Neuronal stem cell (in vitro differentiated cells): ENCODE measurements around the gene INAFM2.

Experiments used
- DNase-seq: peaks from one replicate; pipeline ENCODE4 v3.0.0-alpha.2; 2013; ENCODE audit warnings: low spot score
- H2AFZ ChIP-seq: one replicate; pipeline ENCODE4 v1.6.1; 2013; ENCODE audit warnings: mild to moderate bottlenecking, low read length, inconsistent platforms
- H2AK5ac ChIP-seq: 2 replicates; pipeline ENCODE4 v1.6.1; 2013; ENCODE audit warnings: low read depth, mild to moderate bottlenecking, inconsistent platforms, low read length, moderate library complexity, mixed read lengths
- H2BK120ac ChIP-seq: 2 replicates; pipeline ENCODE4 v1.6.1; 2013; ENCODE audit warnings: low read depth, mild to moderate bottlenecking, inconsistent platforms, low read length, moderate library complexity, mixed read lengths
- H2BK12ac ChIP-seq: one replicate; pipeline ENCODE4 v1.6.1; 2013; ENCODE audit warnings: low read length, inconsistent platforms
- H2BK15ac ChIP-seq: 2 replicates; pipeline ENCODE4 v1.6.1; 2013; ENCODE audit warnings: mild to moderate bottlenecking, low read length, inconsistent platforms, mixed read lengths
- H2BK5ac ChIP-seq: one replicate; pipeline ENCODE4 v1.6.1; 2013; ENCODE audit warnings: inconsistent platforms, mild to moderate bottlenecking, low read length, moderate library complexity
- H3K14ac ChIP-seq: one replicate; pipeline ENCODE4 v1.6.1; 2013; ENCODE audit warnings: low read length, inconsistent platforms
- H3K18ac ChIP-seq: 2 replicates; pipeline ENCODE4 v1.6.1; 2013; ENCODE audit warnings: low read length, inconsistent platforms
- H3K23ac ChIP-seq: 2 replicates; pipeline ENCODE4 v1.6.1; 2013; ENCODE audit warnings: low read depth, mild to moderate bottlenecking, mixed read lengths, low read length, inconsistent platforms; ENCODE audit not compliant: poor library complexity
- H3K27ac ChIP-seq: replicated peaks from 3 replicates; pipeline ENCODE4 v1.5.1; 2013; ENCODE audit warnings: low read length, inconsistent platforms
- H3K27me3 ChIP-seq, 3 experiments: 2 replicates each; pipeline ENCODE4 v1.6.1; 2013; ENCODE audit warnings: low read length in 3 of 3, mild to moderate bottlenecking in 2 of 3, inconsistent platforms in 1 of 3, low read depth in 1 of 3, mixed read lengths in 1 of 3, moderate library complexity in 1 of 3; ENCODE audit not compliant: control insufficient read depth in 3 of 3, insufficient read depth in 3 of 3
- H3K36me3 ChIP-seq, 2 donors: replicated peaks in 1 of 2; 2 replicates each; pipeline ENCODE4 v1.6.1; 2013; ENCODE audit warnings: low read length in 2 of 2; ENCODE audit not compliant: control insufficient read depth in 2 of 2, insufficient read depth in 2 of 2
- H3K4ac ChIP-seq: 2 replicates; pipeline ENCODE4 v1.6.1; 2013; ENCODE audit warnings: inconsistent platforms, mild to moderate bottlenecking, low read length, moderate library complexity
- H3K4me1 ChIP-seq, 2 donors: 1 replicate in 1 of 2; 2 replicates in 1 of 2; pipeline ENCODE4 v1.6.1; 2013; ENCODE audit warnings: low read length in 2 of 2, low read depth in 1 of 2; ENCODE audit not compliant: control insufficient read depth in 2 of 2, insufficient read depth in 1 of 2
- H3K4me2 ChIP-seq: one replicate; pipeline ENCODE4 v1.6.1; 2013; ENCODE audit warnings: mild to moderate bottlenecking, low read length, inconsistent platforms; ENCODE audit not compliant: insufficient read depth, poor library complexity, severe bottlenecking
- H3K4me3 ChIP-seq, 2 donors: 2 replicates each; pipeline ENCODE4 v1.5.1; 2013; ENCODE audit warnings: low read length in 2 of 2, mild to moderate bottlenecking in 2 of 2, inconsistent platforms in 1 of 2, moderate library complexity in 1 of 2
- H3K79me1 ChIP-seq: one replicate; pipeline ENCODE4 v1.6.1; 2013; ENCODE audit warnings: low read depth, mild to moderate bottlenecking, inconsistent platforms, low read length, moderate library complexity
- H3K9ac ChIP-seq: one replicate; pipeline ENCODE4 v1.6.1; 2013; ENCODE audit warnings: mild to moderate bottlenecking, low read depth, low read length, inconsistent platforms; ENCODE audit not compliant: poor library complexity
- H3K9me3 ChIP-seq, 2 donors: replicated peaks in 1 of 2; 2 replicates each; pipeline versions ENCODE3 to v1.6.1; 2013; ENCODE audit warnings: low read length in 2 of 2, mild to moderate bottlenecking in 2 of 2, inconsistent platforms in 1 of 2, low read depth in 1 of 2, mixed read lengths in 1 of 2, moderate library complexity in 1 of 2; ENCODE audit not compliant: control insufficient read depth in 2 of 2, insufficient read depth in 1 of 2
- H4K8ac ChIP-seq: one replicate; pipeline ENCODE4 v1.6.1; 2013; ENCODE audit warnings: low read depth, mild to moderate bottlenecking, inconsistent platforms, low read length, moderate library complexity
- H4K91ac ChIP-seq: one replicate; pipeline ENCODE4 v1.6.1; 2013; ENCODE audit warnings: low read length, low read depth, mild to moderate bottlenecking, inconsistent platforms; ENCODE audit not compliant: poor library complexity
- WGBS, 2 donors: extraction: QIAGEN DNeasy Blood & Tissue Kit; methylation state at CpG; one replicate each; pipeline ENCODE4 v1.1.7; 2013; ENCODE audit warnings: missing lambda C conversion rate in 2 of 2, mixed read lengths in 1 of 2; ENCODE audit not compliant: insufficient read length in 2 of 2, insufficient replicate concordance in 1 of 2; ENCODE audit errors: extremely low coverage in 2 of 2; 5-methylcytosine and 5-hydroxymethylcytosine counted together

Gene INAFM2

GRCh38 chr15:40330368-40330836, 6.9 kb downstream of the INAFM2 start:
- H2BK120ac ChIP-seq, result no peak overlapping the region
- no peak for DNase-seq
- H3K4ac ChIP-seq, result no peak overlapping the region
- WGBS, 2 donors, result no CpG with 5 or more reads among the region's 5 CpGs
- no peak overlapping the region for H3K27ac ChIP-seq
- H2AFZ ChIP-seq, result no peak overlapping the region
- no peak overlapping the region for H3K4me2 ChIP-seq
- peak overlapping the region in 1 of 2 donors; percentile 3 for H3K4me3 ChIP-seq
- peaks cover 0 to 2% (median 0%) of the 10 kb centered on the region in 3 experiments for H3K27me3 ChIP-seq
- no peak overlapping the region for H4K91ac ChIP-seq
- H3K9me3 ChIP-seq, result peaks cover 0 to 5% of the 10 kb centered on the region in 2 donors
- no peak overlapping the region for H3K18ac ChIP-seq
- H3K79me1 ChIP-seq, result no peaks in the 10 kb centered on the region
- H2BK12ac ChIP-seq, result no peak overlapping the region
- peaks cover 0 to 6% of the 10 kb centered on the region in 2 donors for H3K36me3 ChIP-seq
- H2AK5ac ChIP-seq, result no peak overlapping the region
- H2BK15ac ChIP-seq, result no peak overlapping the region
- H3K14ac ChIP-seq, result no peak overlapping the region
- H3K4me1 ChIP-seq, result peaks cover 35 to 48% of the 10 kb centered on the region in 2 donors
- no peak overlapping the region for H3K23ac ChIP-seq
- no peak overlapping the region for H3K9ac ChIP-seq
- no peak overlapping the region for H4K8ac ChIP-seq
- H2BK5ac ChIP-seq, result no peak overlapping the region

DNA sequence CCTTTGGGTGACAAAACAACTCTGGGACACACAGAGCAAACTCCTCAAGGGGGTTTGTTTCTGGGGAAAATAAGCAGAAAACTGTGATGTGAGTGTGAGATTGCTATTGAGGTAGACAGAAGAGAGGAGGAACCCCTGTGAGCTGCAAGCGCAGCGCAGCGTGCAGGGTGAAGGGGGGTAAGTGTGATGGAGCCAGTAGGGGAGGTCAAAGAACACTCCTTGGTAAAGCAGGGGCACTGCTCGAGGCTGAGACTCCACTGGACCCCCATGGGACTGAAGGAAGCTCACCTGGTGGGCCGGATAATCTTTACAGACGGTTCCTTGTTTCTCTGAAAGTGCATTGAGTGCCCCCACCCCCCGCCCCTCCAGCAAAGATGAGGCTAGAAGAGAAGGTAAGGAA, 7.5 kb downstream of the INAFM2 start:
- no peak overlapping the region for H4K8ac ChIP-seq
- H2BK5ac ChIP-seq, result no peak overlapping the region
- H3K9me3 ChIP-seq, result peaks cover 0 to 5% of the 10 kb centered on the region in 2 donors
- H3K4ac ChIP-seq, result no peak overlapping the region
- no peak for DNase-seq
- no CpG with 5 or more reads among the region's 7 CpGs for WGBS, 2 donors
- no peak overlapping the region for H2BK120ac ChIP-seq
- H3K27ac ChIP-seq, result no peak overlapping the region
- H2AK5ac ChIP-seq, result no peak overlapping the region
- no peak overlapping the region for H4K91ac ChIP-seq
- no peak overlapping the region for H2BK15ac ChIP-seq
- H3K9ac ChIP-seq, result no peak overlapping the region
- H3K4me1 ChIP-seq, result peaks cover 35 to 48% of the 10 kb centered on the region in 2 donors
- peaks cover 0 to under 1% of the 10 kb centered on the region in 2 donors for H3K36me3 ChIP-seq
- no peak overlapping the region for H3K14ac ChIP-seq
- H3K79me1 ChIP-seq, result no peaks in the 10 kb centered on the region
- no peak overlapping the region for H3K4me2 ChIP-seq
- no peak overlapping the region for H3K18ac ChIP-seq
- no peak overlapping the region for H3K23ac ChIP-seq
- H2AFZ ChIP-seq, result no peak overlapping the region
- H2BK12ac ChIP-seq, result no peak overlapping the region
- H3K4me3 ChIP-seq, result no peak overlapping the region
- peaks cover 0 to under 1% (median 0%) of the 10 kb centered on the region in 3 experiments for H3K27me3 ChIP-seq

- peaks cover 0 to 5% of the 10 kb centered on the region in 2 donors for H3K9me3 ChIP-seq
These were observed 8.1 kb downstream of the INAFM2 start for GRCh38 chr15:40331637-40332036.

DNA sequence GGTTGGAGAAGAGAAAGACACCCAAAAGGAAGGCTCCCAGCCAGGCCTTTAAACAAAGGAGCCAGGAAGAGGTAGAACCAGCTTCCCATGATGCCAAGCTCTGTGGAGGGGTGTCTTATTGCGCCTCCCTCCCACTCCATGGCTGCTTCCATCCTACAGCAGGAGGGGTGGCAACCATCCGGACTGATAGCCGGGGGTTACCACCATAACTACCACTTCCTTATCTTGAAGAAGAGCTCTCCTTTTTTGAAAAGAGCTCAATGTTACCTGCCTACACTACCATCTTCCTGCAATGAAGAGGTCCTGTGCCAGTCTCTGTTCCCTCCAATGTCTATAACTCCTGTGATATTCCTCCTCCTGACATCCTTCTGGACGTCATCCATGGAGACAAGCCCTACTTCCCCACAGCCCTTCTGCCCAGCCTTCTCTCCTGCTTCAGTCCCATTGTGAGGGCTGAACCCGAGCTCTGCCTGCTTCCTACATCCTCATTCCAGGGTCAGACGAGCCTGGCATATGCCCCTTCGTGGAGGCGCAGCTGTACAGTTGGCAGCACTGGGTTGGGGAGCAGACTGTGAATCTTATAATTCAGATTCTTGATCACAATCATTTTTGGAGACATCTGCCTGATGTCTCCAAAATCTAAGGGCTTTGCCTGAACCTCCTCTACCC, 8.8 kb downstream of the INAFM2 start:
- Histone ChIP-seq H3K18ac (no peak overlapping the region), H4K8ac (no peak overlapping the region), H2AK5ac (no peak overlapping the region), H3K4me2 (no peak overlapping the region), H3K9me3 (peaks cover 0 to 5% of the 10 kb centered on the region in 2 donors), H2BK120ac (no peak overlapping the region), H3K27me3 (no peaks in the 10 kb centered on the region), H3K4ac (no peak overlapping the region), H3K79me1 (no peaks in the 10 kb centered on the region), H2AFZ (no peak overlapping the region), H3K23ac (no peak overlapping the region), H4K91ac (no peak overlapping the region), H2BK15ac (no peak overlapping the region), H3K27ac (no peak overlapping the region), H2BK5ac (no peak overlapping the region), H3K4me1 (peaks cover 26 to 40% of the 10 kb centered on the region in 2 donors), H2BK12ac (no peak overlapping the region), H3K4me3 (no peak overlapping the region), H3K14ac (no peak overlapping the region), H3K36me3 (no peaks in the 10 kb centered on the region), H3K9ac (no peak overlapping the region)
- DNase-seq, result no peak
- no CpG with 5 or more reads among the region's 8 CpGs for WGBS, 2 donors

More at GRCh38 chr15:40331637-40332036, 8.1 kb downstream of the INAFM2 start:
- Histone ChIP-seq H3K4me1 (peaks cover 32 to 46% of the 10 kb centered on the region in 2 donors), H3K23ac (no peak overlapping the region), H3K27ac (no peak overlapping the region), H2AFZ (no peak overlapping the region), H3K14ac (no peak overlapping the region), H2BK12ac (no peak overlapping the region), H2BK5ac (no peak overlapping the region), H2BK15ac (no peak overlapping the region), H4K8ac (no peak overlapping the region), H2AK5ac (no peak overlapping the region), H3K4ac (no peak overlapping the region), H4K91ac (no peak overlapping the region), H3K79me1 (no peaks in the 10 kb centered on the region), H3K9ac (no peak overlapping the region), H2BK120ac (no peak overlapping the region), H3K36me3 (no peaks in the 10 kb centered on the region), H3K27me3 (no peaks in the 10 kb centered on the region), H3K4me3 (no peak overlapping the region), H3K18ac (no peak overlapping the region), H3K4me2 (no peak overlapping the region)
- WGBS, 2 donors, result no CpG with 5 or more reads among the region's 7 CpGs
- no peak for DNase-seq
